ENCODE results near the gene TMEM131. TPM values are rescaled to one million over a fixed set of nuclear protein-coding genes. Genes with fewer than 3 reads are reported as not detected.
A peak's percentile ranks its signal among the peaks of the same experiment; 100 is the strongest.

TMEM131 gene
- total RNA-seq, 1 experiment from 2014 or later, result 29.6 TPM

DNA sequence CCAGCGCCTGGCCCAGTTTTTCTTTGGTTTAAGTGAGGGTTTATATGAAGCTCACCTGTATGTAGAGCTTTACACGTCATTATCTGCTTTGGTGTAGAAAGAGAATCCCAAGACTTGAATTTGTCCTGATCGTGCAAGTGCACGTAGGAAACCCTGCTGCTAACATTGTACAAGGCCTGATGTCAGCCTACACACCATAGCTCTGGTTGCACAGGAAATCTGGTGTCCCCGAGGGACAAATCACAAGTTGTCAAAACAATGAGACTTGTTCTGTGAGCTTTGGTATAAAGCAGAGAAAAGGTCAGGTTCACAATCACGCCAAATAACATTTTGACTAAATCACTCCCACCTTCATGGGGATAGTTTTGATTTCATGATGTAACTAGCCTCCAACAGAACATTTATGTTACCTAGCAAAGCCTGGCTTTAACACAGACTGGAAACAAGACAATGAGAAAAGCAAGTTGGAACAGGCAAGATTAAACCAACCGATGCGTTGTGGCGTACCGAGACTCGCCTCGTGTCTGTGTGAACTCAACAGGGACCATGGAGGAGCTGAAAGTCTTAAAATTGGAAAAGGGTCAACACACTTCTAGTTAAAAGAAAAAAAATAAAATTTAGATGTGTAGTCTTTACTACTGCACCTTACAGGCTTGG, 240.9 kb downstream of the TMEM131 start:
- Histone ChIP-seq H3K79me2 (ENCODE audit: low read depth) (no peaks in the 10 kb centered on the region), H3K9me2 (ENCODE audit: insufficient read depth) (no peaks in the 10 kb centered on the region), H3K4me1 (replicated peaks; ENCODE audit: insufficient read depth) (peaks cover 25% of the 10 kb centered on the region), H4K20me1 (ENCODE audit: insufficient read depth) (no peaks in the 10 kb centered on the region), H3K9me3 (ENCODE audit: insufficient read depth, low read depth) (no peaks in the 10 kb centered on the region), H3K4me2 (no peak overlapping the region), H3K27ac (no peak overlapping the region), H3K4me3 (no peak overlapping the region), H3F3A (ENCODE audit: insufficient read depth, low read depth) (peaks cover 7% of the 10 kb centered on the region; the same call in 1 of the 2 replicates), H2AFZ (no peak overlapping the region), H3K36me3 (ENCODE audit: low read depth) (peaks cover 7% of the 10 kb centered on the region; the same call in 1 of the 2 replicates), H3K27me3 (ENCODE audit: insufficient read depth, low read depth) (no peaks in the 10 kb centered on the region)
- TF ChIP-seq CTCF (conservative IDR thresholded peaks at IDR 0.05), result no peak
- no peak for TF ChIP-seq EZH2 (IDR thresholded peaks at IDR 0.05; ENCODE audit: low read depth)
- ChIA-PET CTCF (no interaction called here), POLR2A (ENCODE audit: unreplicated experiment) (interaction anchor here (0.6 kb wide), 1 partner anchor 31 kb away, joined by 3 read pairs; no protein-coding TSS in a partner anchor)
- intact Hi-C loops (cut with micrococcal nuclease; ENCODE audit: unreplicated experiment), result loop anchor here (5.0 kb wide), 1 partner anchor 43 kb away; the partner anchor contains the start of gene ZAP70
- no TSS peak for BruUV-seq (replicated peaks)
- no peak for DNase-seq

DNA sequence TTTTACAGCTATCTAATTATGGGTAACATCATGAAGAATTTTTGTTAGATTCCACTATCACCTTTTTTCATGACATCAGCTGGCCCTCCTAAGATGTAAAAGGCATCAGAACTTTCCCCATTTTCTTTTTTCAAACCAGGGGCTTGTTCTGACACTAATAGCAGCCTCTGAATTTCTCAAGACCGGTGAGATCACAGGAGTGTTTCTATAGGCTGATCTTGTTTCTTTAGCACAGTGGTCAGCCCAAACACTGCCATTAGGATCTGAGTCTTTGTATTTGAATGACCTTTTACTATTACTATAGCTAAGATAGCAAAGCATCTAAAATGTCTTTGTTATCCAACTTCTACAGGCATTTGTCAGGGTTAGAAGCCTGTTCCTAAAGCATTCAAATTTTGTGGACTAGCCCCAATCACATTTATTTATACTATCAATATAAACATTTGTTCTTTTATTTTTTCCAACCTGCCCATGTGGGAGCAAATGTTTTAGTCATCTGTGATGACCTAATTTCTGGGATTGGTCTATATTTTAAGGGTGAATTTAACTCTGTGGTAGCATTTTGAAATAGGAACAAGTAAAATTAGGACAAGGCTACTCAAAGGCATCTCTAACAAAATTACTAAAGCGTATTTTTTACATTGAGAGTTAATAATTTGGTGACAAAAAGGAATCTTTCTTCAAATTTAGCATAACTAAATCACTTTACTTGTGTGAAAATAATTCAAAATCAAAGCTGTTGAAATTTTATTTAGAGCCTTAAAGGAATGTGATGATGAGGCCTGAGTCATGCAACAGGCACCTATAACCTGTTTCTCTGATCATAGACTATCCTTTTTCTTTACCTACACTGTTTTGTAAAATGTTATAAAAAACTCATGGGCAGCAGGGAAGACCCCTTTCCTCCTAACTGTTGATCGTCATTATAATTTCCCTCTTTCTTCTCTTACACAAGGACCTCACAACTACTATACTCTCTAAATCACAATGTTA, 243.1 kb downstream of the TMEM131 start:
- no peak overlapping the region for H3K4me3 ChIP-seq
- intact Hi-C loops (cut with micrococcal nuclease; ENCODE audit: unreplicated experiment), result loop anchor here (5.0 kb wide), 1 partner anchor 40 kb away; the partner anchor contains the start of gene ZAP70
- POLR2A ChIA-PET (ENCODE audit: unreplicated experiment), result no interaction called here
- peak overlapping the region; percentile 42 for H3K4me2 ChIP-seq
- H2AFZ ChIP-seq, result no peak overlapping the region
- DNase-seq, result peak in 1 of 2 experiments; percentile 65
- H3K9me2 ChIP-seq (ENCODE audit: insufficient read depth), result no peaks in the 10 kb centered on the region
- TF ChIP-seq EZH2 (IDR thresholded peaks at IDR 0.05; ENCODE audit: low read depth) (no peak), CTCF (conservative IDR thresholded peaks at IDR 0.05) (no peak)
- peaks cover 25% of the 10 kb centered on the region for H3K4me1 ChIP-seq (replicated peaks; ENCODE audit: insufficient read depth)
- CTCF ChIA-PET, result interaction anchor here (0.6 kb wide), 1 partner anchor 856 kb away, joined by 4 read pairs; no protein-coding TSS in a partner anchor
- no peaks in the 10 kb centered on the region for H3K27me3 ChIP-seq (ENCODE audit: insufficient read depth, low read depth)
- no TSS peak for BruUV-seq (replicated peaks)
- H3K36me3 ChIP-seq (ENCODE audit: low read depth), result no peaks in the 10 kb centered on the region
- H3K9me3 ChIP-seq (ENCODE audit: insufficient read depth, low read depth), result no peaks in the 10 kb centered on the region
- H4K20me1 ChIP-seq (ENCODE audit: insufficient read depth), result no peaks in the 10 kb centered on the region
- H3F3A ChIP-seq (ENCODE audit: insufficient read depth, low read depth), result peaks cover 7% of the 10 kb centered on the region; the same call in 1 of the 2 replicates
- no peaks in the 10 kb centered on the region for H3K79me2 ChIP-seq (ENCODE audit: low read depth)
- peak overlapping the region; percentile 55 for H3K27ac ChIP-seq

DNA sequence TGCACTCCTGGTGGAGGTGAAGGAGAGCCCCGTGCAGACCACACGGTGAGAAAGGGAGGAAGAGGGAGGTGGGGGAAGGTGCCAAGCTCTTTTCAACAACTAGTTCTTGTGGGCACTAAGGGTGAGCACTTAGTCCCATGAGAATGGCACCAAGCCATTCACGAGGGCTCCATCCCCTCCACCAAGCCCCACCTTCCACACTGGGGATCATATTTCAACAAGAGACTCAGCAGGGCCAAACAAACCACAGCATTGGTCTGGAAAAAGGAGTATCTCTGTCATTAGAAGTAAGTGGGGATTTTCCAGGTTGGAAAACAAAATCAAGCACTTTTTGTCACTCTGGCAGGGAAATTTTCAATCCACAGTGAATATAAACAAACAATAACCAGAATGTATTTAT, 244.0 kb downstream of the TMEM131 start:
- no peaks in the 10 kb centered on the region for H3K9me2 ChIP-seq (ENCODE audit: insufficient read depth)
- no peaks in the 10 kb centered on the region for H3K36me3 ChIP-seq (ENCODE audit: low read depth)
- H3K27ac ChIP-seq, result peak overlapping the region; percentile 55; the same call in 1 of the 2 replicates
- BruUV-seq (replicated peaks), result no TSS peak
- intact Hi-C loops (cut with micrococcal nuclease; ENCODE audit: unreplicated experiment), result loop anchor here (5.0 kb wide), 1 partner anchor 39 kb away; the partner anchor contains the start of gene ZAP70
- H3K4me2 ChIP-seq, result no peak overlapping the region
- CTCF ChIA-PET, result interaction anchor here (0.6 kb wide), 1 partner anchor 23 kb away, joined by 3 read pairs; no protein-coding TSS in a partner anchor
- peaks cover 25% of the 10 kb centered on the region for H3K4me1 ChIP-seq (replicated peaks; ENCODE audit: insufficient read depth)
- POLR2A ChIA-PET (ENCODE audit: unreplicated experiment), result no interaction called here
- no peaks in the 10 kb centered on the region for H3K79me2 ChIP-seq (ENCODE audit: low read depth)
- H4K20me1 ChIP-seq (ENCODE audit: insufficient read depth), result no peaks in the 10 kb centered on the region
- DNase-seq, result peak in 1 of 2 experiments; percentile 30
- H3K4me3 ChIP-seq, result no peak overlapping the region
- no peaks in the 10 kb centered on the region for H3K27me3 ChIP-seq (ENCODE audit: insufficient read depth, low read depth)
- no peaks in the 10 kb centered on the region for H3K9me3 ChIP-seq (ENCODE audit: insufficient read depth, low read depth)
- TF ChIP-seq CTCF (conservative IDR thresholded peaks at IDR 0.05) (no peak), EZH2 (IDR thresholded peaks at IDR 0.05; ENCODE audit: low read depth) (no peak)
- no peak overlapping the region for H2AFZ ChIP-seq
- H3F3A ChIP-seq (ENCODE audit: insufficient read depth, low read depth), result peaks cover 7% of the 10 kb centered on the region; the same call in 1 of the 2 replicates

Data from PC-9 (cell line).